ENCODE measurements around the gene C2orf92. TPM values are rescaled to one million over a fixed set of nuclear protein-coding genes. Genes with fewer than 3 reads are reported as not detected.

The C2orf92 gene
- total and polyA plus RNA-seq, 2 donors (not counting 3 experiments of a cell fraction or from before 2014, with no cell fraction given), result 1.8 to 7.9 TPM

GRCh38 chr2:97724501-97724900 is 55.0 kb downstream of the C2orf92 start:
- H3K4me1 ChIP-seq (ENCODE audit: control insufficient read depth, extremely low read depth, insufficient read depth, low read length), result no peaks in the 10 kb centered on the region
- no TSS peak for BruUV-seq (replicated peaks)
- H3K9ac ChIP-seq (replicated peaks; ENCODE audit: extremely low read depth, insufficient read depth, low read length), result no peak overlapping the region
- no peak for DNase-seq (ENCODE audit: low read depth, low spot score)
- dilution Hi-C loops (cut with MboI; ENCODE audit: extremely low pct_ligation_motif_present, low sequenced_read_pairs), result no loop called here
- H3K9me1 ChIP-seq (replicated peaks; ENCODE audit: control insufficient read depth, extremely low read depth, insufficient read depth, low read length), result no peaks in the 10 kb centered on the region
- H2AFZ ChIP-seq (ENCODE audit: low read depth, low read length), result no peak overlapping the region
- no peaks in the 10 kb centered on the region for H3K36me3 ChIP-seq (ENCODE audit: control insufficient read depth in 2 of 2, extremely low read depth in 1 of 2, insufficient read depth in 2 of 2, low read length in 2 of 2)
- intact Hi-C loops (cut with micrococcal nuclease), result no loop called here
- H3K27ac ChIP-seq (ENCODE audit: insufficient read depth, low read depth, low read length), result no peak overlapping the region
- POLR2A ChIA-PET, result no interaction called here
- H4K20me1 ChIP-seq (replicated peaks; ENCODE audit: control insufficient read depth, extremely low read depth, insufficient read depth, low read length), result no peaks in the 10 kb centered on the region
- H3K9me3 ChIP-seq (replicated peaks; ENCODE audit: control insufficient read depth, insufficient read depth, low read length), result no peaks in the 10 kb centered on the region
- no peaks in the 10 kb centered on the region for H3K79me2 ChIP-seq (ENCODE audit: control insufficient read depth, insufficient read depth, low read length)
- H3K4me3 ChIP-seq (replicated peaks in 1 of 3; ENCODE audit: insufficient read depth in 1 of 3, low read depth in 1 of 3, low read length in 3 of 3), result no peak overlapping the region
- H3K27me3 ChIP-seq (ENCODE audit: control insufficient read depth in 2 of 2, insufficient read depth in 2 of 2, low read length in 2 of 2), result no peaks in the 10 kb centered on the region
- H3K4me2 ChIP-seq (ENCODE audit: insufficient read depth, low read length), result no peak overlapping the region
- CTCF ChIA-PET, result no interaction called here
- TF ChIP-seq EZH2 (IDR thresholded peaks at IDR 0.05; ENCODE audit: borderline replicate concordance, low read depth, low read length, severe bottlenecking), result no peak
- no peak for TF ChIP-seq FOS (IDR thresholded peaks at IDR 0.05; ENCODE audit: borderline replicate concordance, insufficient read depth, low read length)
- TF ChIP-seq POLR2AphosphoS5 (IDR thresholded peaks at IDR 0.05; ENCODE audit: insufficient read depth, low read depth, low read length), result no peak
- TF ChIP-seq CTCF (IDR thresholded peaks at IDR 0.05; ENCODE audit: extremely low read depth in 1 of 2, insufficient read depth in 1 of 2, low read depth in 1 of 2, low read length in 2 of 2), result no peak
- no peak for TF ChIP-seq GATA2 (IDR thresholded peaks at IDR 0.05; ENCODE audit: insufficient read depth, insufficient read length, low read depth, low read length)
- no peak for TF ChIP-seq MYC (IDR thresholded peaks at IDR 0.05; ENCODE audit: low read depth, low read length)
- TF ChIP-seq MAX (IDR thresholded peaks at IDR 0.05; ENCODE audit: insufficient read depth, insufficient read length), result no peak
- TF ChIP-seq JUN (IDR thresholded peaks at IDR 0.05; ENCODE audit: borderline replicate concordance, insufficient read depth, insufficient read length, low read depth), result no peak
- no peak for TF ChIP-seq POLR2A (IDR thresholded peaks at IDR 0.05; ENCODE audit: low read depth, low read length)
- no peak for FAIRE-seq

Data from endothelial cell of umbilical vein (primary cell).